ENCODE data around the gene UVSSA.
"Not testable (repeated sequence)": the region's sequence is repeated elsewhere in the genome, so short reads cannot be mapped to it uniquely, and the experiment has no call there.

UVSSA gene

DNA sequence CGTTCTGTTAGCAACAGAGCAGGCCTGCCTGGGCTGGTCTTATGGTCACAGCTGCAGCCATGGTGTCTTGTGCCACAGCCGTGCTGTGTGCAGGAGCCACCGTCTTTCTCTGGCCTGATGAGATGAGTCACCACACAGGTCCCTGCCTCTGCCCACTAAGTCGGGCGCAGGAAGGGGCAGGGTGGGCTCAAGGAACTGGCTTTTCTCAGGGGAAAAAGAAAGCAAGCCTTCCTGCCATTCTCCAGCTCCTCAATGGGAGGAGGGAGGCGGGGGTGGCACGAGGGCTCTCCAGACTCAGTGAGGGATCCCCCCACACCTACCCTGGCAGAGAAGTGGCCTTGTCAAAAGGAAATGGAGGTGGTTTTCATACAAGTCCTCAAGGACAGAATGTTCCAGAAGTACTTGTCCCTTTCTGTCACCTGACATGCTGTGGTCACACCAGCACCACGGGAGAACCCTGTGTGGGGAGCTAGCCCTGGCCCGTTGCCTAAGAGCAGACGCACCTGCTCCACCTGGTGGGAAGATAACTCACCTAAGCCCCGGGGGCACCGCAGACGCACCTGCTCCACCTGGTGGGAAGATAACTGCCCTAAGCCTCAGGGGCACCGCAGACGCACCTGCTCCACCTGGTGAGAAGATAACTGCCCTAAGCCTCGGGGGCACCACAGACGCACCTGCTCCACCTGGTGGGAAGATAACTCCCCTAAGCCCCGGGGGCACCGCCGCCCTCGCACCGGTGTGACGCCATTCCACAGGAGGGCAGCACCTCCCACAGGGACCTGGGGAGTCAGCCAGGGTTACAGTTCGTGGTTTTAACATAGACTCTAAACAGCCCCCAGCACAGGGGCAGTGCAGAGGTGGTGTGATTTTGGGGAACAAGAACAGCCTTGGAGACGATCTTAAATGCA, 18.5 kb downstream of the UVSSA start:
- no peak for DNase-seq

DNA sequence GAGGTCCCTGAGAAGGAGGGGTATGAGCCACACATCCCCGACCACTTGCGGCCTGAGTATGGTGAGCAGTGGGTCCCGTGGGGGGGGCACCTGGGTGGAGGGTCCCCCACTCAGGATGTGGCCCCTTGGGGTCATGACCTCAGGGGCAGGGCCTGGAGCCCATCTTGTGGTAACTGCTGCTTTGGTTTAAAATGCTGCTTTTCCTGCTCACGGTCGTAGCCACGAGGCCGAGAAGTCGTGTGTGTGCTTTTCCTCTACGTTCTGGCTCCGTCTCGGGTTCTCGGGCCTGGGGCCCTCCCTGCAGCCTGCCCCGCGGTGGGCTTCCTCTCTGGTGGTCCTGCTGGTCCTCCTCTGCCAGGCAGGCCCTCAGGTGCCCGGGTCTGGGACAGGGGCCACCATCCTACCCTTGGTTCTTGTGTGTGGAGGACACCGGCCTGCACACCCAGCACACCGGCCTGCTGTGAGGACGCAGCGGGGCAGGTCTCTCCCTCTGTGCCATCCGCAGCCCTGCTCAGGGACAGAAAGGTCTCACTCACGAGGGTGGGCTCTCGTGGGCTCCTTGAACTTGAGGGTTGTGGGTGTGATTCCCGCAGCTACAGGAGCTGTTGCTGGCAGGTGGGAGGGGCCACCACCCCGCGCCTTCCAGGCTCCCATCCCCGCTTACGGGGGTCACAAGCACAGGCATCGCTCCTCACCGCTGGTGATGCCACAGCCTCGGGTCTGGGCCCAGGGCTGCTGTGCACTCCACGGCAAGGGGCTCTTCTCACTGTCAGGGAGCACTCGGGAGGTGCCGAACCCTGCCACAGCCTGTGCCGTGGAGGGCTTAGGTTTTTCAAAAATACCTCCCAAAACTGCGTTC, 19.6 kb downstream of the UVSSA start:
- DNase-seq = no peak

DNA sequence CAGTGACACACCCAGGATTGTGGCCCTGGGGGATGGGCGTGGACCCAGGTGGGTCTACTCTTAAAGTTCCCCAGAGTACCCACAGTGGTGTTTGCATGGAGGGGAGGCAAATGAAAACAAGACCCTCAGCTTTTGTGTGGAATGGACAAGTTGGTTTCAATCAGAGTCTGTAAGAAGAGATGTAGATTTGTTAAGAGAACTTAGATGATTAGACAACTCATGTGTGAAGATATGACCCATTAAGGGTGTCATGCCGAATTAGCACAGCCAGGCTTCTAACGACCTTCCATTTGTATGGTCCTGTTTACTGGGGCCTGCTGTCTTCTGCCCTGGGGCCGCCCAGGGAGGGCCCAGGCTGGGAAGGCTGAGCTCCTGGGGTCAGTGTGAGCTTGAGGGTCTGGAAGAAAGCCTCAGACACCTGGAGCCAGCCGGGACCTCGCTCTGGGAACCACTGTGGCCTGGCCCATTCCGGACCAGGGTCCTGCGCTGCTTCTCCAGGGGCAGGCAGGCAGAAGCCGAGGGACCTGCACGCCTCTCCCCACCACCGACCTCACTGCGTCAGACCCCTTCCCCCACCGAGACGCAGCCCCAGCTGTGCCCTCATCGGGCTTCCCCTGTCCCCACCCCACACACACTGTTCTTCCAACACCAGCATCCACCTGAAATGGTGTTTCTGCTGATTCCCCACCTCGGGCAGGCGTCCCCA, 20.4 kb downstream of the UVSSA start:
- DNase-seq = no peak

DNA sequence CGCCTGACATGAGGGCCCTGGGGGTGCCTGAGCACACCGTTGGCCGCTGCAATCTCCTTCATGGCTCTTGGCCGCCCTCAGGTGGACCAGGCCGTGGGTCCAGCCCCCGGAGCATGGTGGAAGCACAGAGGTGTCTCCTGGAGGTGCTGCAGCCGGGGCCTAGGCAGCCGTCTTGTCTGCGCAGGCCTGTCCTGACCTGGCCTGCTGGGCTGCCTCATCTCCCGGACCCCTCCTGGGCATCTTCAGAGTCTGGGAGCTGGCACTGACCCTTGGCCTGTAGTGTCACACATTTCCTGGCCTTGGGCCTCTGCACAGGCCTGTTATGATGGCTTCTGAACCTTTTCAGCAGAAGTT, 20.9 kb downstream of the UVSSA start:
- no peak for DNase-seq

DNA sequence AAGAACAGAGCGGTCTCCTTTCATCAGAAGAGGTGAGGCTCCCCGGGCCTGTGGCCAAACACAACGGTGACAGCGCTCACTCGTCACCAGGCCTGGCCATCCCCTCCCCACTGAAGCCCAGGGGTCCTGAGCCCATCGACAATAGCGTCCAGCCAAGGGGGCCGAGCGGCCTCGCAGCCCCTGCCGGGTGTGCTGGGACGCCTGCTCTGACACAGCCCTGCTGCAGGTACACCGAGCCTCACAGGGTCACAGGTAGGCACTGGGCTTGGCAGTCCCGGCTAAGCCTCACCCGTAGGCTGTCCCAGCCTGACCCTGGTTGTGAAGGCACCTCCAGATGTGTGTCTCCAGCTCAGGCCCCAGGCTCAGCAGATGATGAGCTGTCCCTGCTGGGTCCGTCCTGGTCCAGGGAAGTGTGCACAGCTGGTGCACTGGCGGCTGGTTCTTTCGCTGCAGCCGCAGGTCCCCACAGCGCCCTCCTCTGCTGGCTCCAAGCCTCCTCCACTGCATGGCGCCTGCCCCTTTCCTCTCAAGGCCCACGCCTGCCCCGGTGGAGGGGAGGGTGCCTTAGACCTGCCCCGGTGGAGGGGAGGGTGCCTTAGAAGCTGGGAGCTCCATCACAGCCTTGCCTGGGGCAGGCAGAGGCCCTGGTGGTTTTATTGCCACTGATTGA, 21.5 kb downstream of the UVSSA start:
- DNase-seq = no peak

DNA sequence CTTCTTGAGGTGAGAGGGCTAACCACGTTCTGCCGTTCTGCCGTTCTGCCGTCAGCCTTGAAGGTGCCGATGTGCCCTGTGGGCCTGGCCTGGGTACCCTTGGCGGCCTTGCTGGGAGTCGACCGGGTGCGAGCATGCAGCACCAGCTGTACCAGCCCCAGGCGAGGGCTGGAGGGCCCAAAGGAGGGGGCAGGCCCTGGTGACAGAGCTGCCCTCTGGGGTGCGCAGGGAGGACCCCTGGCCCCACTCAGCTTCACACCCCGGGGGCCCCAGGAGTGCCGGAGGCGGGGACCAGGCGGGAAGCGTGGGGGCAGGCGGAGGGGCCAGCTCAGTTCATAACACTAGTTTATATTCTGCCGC, 22.1 kb downstream of the UVSSA start:
- DNase-seq = no peak

DNA sequence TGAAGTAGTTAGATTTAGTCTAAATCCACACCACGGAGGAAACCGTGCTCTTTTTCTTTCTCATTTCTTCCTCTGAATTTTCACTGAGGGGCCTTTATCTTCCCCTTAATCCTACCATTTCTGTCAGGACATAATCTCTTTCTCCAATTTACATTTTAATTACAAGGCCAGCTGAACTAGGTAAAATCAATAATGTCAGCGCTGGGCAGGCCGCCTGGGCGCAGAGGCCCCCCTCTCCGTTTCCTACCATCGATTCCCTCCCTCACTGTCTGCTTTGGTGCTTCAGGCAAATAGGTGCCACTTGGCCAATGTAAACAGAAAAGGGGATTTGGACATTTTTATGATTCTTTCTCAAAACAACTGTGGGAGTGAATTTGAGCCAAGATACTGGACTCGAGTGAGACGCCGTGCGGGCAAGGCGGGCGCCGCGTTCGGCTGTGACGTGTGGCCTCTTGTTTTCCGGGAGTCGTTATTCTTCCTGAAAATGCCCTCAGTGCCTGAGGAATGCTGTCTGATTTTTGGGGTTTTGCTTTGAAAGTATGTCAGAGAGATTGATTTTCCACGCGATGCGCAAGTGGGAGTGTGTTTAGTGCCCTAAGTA, 22.6 kb downstream of the UVSSA start:
- no peak for DNase-seq

DNA sequence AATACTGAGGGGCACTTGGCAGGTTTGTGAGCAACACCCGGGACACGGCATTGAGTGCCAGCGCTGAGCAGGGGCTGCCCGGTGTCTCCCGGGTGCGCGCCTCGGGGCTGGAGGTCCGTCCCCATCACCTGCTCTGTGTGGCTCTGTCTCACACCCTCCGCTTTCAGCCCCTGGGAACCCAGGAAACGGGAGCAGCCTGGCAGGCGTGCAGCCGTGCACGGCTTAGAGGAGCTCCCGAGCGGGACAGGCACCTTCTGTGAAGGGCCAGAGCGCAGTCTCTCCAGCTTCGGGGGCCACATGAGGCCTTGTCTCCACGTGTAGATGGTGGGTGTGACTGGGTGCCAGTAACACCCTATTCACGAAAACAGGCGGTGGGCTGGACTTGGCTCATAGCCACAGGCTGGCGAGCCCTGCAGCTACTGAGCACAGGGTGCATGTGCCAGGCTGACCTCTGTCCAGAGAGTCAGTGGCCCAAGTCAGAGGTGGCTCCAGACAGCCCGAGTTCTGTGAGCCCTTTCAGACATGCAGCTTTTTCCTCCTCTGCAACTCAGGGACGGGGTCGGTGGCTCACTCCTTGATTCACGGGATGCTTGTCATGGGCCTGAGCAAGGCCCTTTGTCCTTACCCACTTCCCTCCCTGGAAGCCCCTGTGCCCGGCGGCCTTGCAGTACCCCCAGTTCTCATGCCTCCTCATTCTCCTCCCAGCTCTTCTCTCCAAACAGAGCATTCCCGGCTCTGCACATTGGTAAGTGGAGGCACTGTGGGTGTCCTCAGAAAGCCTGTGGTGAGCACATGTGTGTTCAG, 23.5 kb downstream of the UVSSA start:
- no peak for DNase-seq

DNA sequence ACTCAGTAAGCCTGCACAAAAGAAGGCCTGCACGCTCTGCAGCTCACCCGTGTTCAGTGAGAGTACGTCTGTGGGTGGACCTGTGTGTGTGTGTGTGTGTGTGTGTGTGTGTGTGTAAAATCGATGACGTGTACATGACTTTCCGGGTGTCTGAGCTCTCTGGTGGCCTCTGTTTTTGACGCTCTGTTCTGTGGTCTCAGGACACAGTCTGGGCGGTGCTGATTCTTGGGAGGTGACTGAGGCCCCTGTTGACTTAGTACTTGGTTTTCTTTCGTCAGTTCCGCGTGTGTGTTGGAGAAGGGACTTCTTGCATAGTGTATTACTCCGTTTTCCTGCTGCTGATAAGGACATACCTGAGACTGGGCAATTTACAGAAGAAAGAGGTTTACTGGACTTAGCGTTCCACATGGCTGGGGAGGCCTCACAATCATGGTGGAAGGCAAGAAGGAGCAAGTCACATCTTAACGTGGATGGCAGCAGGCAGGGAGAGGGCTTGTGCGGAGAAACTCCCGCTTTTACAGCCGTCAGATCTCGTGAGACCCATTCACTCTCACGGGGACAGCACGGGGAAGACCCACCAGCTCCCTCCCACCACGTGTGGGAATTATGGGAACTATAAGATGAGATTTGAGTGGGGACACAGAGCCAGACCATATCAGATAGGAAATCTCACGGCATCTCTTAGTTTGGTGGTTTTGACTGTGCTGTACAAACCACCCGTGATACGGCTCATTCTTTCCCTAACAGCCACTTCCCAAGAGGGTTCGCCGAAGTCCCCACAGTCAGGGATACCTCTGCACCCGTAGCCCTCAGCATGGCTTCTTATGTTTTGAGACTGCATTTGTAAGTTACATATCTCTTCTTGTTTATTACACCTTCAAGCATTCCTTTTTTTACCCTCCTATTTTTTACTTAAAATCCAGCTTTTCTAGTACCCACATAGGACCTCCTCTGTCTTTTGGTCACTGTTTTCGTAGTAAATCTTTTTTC, 24.5 kb downstream of the UVSSA start:
- no peak for DNase-seq

DNA sequence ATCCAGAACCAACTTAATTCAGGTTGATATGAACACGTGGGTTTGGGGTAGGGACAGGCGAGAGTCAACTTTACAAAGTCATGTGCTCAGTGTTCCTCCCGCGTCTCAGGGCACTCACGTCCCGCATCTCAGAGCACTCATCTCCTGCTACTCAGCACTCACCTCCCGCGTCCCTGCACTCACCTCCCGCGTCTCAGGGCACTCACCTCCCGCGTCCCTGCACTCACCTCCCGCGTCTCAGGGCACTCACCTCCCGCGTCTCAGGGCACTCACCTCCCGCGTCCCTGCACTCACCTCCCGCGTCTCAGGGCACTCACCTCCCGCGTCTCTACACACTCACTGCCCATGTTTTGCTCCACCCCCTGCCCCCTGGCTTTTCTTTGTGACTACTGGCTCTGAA, 25.6 kb downstream of the UVSSA start:
- DNase-seq = not testable (repeated sequence)

DNA sequence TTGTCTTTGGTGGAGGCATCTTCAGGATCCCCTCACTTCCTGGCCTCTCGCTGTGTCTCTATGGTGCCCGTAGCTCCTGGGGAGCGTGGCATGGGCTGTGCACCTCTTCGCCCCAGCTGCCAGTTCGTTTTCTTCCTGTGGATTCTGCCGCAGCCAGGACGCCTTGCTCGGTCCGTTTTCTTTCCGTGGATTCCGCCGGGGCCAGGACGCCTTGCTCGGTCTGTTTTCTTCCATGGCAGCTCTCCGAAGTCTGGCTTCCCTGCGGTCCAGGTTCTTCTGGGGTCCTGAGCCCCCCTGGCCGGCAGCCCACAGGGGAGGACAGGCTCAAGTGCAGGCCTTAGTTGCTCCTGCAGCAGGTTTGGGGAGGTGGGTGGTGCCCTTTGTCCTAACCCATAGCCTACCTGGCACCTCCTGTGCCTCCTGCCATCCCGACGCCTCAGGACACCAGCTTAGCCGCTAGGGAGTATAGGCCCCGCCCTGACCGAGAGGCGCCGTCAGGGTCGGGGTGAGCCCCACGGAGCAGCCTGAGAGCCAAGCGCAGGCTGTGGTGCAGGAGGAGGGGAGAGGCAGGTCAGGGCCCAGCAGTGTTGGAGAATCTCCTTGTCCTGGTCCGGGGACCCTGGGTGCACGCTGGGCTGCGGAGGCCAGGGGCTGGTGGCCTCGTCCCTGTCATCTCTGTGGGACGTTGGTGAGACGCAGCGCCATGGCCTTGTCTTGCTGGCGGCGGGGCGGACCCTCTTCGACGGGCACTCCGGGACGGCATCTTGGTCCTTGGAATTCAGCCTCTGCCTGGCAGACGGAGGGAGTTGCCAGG, 27.1 kb downstream of the UVSSA start:
- no peak for DNase-seq

DNA sequence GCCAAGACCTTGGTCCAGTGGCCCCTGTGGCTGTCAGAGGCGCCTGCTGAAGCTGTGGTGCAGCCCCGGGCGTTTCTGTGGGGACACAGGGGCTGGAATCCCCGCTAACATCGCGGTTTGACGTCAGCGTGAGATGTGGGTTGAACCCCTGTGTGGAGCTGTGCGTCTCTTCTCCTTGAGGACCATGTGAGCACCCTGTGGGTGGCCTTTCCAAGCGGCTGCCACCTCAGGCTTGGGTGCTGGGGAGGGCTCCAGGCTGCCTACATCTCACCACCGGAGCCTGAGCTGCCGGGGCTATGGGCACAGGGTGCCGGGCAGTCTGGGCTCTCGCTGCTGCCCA, 27.7 kb downstream of the UVSSA start:
- no peak for DNase-seq

DNA sequence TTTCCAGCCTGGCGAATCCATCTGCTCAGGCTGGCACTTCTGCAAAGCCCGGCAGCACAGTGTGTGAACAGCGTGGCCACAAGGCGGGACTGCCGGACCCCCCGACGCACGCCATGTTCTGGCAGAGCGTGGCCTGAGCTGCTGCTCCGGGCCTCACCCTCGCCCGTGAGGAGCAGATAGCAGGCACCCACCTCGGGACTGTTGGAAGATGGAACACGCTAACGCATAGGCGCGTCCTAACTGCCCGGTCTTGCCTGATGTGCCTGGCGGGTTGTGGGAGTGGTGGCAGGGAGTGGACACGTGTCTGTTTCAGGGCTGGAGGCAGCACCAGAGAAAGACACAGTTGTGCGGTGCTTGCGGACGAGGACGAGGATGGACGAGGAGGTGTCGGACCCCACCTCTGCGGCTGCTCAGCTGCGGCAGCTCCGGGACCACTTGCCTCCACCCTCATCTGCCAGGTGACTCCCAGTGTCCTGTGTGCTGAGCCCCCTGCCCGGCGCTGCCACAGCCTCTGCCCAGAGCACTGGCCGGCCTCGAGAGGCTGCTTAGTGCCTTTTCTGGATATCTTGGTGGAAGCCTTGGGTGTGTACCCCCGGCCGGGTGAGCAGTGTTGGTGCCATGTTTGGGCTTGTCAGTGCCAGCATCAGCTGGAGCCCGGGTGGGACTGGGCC, 28.2 kb downstream of the UVSSA start:
- DNase-seq = no peak

DNA sequence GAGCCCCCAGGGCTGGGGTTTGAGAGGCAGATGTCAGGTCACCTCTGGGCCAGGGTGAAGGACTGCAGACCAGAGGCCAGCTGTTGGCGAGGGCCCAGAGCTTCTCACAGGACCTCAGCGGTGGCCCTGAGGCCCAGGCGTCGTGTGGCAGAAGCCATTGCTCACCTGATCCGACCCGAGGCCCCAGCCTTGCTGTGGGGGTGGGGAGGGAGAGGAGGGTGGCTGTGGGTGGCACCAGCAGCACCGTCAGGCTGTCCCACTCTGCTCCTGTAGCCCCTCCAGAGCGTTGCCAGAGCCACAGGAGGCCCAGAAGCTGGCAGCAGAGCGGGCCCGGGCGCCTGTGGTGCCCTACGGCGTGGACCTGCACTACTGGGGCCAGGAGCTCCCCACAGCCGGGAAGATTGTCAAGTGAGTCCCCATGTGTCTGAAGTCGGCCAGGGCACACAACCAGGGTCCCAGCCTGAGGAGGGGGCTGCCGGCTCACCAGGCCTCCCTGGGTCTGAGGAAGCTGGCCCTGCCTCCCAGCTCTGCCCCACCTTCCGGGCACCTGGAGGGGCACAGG, 28.8 kb downstream of the UVSSA start:
- DNase-seq = no peak

DNA sequence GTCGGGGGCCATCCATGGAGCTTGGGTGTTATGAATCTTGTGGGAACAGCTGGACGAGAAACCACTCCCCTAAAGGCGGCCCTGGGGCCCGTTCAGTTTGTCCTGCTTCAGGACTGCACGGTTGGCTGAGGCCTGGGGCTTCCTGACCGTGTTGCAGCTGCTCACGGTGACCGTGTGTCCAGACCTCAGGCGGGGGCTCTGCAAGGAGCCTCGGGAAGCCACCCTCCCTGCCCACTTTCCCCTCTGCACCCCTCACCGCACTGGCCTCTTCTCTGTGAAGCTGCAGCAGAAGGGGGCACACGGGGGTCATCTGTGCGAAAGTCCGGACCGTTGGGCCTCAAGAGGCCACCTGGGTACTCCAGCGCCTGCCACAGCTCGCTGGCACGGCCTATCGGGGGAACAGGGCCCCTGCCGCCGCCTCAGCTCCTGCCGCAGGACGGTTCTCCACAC, 29.4 kb downstream of the UVSSA start:
- DNase-seq = no peak

DNA sequence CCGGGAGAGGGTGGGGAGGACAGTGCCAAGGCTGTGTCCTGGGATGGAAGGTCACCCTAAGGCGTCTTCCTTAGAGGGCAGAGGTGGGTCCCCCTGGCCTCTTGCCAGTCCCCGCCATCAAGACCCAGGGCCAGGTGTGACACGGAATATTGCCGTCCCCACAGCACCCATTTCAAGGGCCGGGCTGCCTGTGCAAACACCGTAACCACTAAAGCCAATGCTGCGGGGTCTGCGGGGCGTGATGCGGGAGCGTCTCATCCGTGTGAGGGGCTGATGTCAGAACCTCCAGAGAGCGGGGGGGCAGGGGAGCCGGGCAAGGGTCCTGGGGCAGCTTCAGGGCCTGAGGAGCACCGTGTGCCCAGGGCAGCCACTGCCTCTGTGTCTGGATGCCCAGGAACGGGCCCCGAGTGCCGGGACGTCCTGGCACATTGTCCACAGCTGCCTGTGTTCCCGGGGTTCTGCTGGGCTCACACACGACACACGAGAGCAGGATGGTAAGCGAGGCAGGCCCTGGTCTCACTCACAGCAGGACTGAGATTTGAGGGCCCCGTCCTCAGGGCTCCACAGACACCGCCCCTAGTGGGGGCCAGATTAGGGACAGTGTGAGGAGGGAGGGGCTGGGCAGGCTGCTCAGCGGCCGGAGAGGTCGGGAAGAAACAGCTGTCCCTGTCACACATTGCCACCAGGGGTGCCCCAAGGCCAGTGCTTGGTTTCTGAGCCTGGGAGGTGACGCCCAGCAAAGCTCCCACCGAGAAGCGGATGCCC, 30.0 kb downstream of the UVSSA start:
- no peak for DNase-seq

DNA sequence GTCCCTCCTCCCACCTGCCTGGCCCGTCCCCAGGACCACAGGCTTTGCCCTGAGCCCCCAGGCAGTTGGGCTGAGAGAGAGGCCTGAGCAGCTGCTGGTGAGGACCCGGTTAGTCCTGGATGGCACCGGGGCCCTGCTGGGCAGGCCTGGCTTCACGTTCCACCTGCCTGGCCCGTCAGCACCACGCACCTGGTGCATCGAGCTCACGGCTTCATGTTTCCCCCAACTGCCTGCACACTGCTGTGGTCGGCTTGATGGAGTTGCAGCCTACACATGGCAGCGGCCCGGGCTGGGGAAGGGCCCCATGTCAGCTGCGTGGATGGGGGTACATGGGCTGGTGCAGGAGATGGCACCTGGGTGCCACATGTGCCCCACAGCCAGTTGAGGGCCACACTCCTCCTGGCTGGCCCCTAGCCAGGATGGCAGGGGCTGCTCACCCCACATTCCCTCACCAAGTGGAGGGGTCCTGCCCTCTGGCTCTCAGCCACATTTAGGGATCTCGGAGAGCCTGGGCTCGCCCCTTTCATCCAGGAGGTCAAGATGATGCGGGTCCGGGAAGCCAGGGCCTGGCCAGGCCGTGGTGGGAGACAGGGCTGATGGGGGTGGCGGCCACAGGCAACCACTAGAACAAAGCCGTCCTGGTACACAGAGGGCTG, 30.7 kb downstream of the UVSSA start:
- DNase-seq = no peak

Measured in activated CD4-positive, alpha-beta T cell treated with anti-CD3 and anti-CD28 coated beads, Interleukin-2, Interleukin-6, amounts not matched to agents 100 ng/mL and 50 ng/mL, durations not matched to agents 16 hours and 8 hours (primary cell).